ENCODE measurements around the gene SLC35F3. TPM values are rescaled to one million over a fixed set of nuclear protein-coding genes. Genes with fewer than 3 reads are reported as not detected.

The SLC35F3 gene
- total RNA-seq, 4 donors from 2014 or later: 0.82 TPM; not detected in 3

DNA sequence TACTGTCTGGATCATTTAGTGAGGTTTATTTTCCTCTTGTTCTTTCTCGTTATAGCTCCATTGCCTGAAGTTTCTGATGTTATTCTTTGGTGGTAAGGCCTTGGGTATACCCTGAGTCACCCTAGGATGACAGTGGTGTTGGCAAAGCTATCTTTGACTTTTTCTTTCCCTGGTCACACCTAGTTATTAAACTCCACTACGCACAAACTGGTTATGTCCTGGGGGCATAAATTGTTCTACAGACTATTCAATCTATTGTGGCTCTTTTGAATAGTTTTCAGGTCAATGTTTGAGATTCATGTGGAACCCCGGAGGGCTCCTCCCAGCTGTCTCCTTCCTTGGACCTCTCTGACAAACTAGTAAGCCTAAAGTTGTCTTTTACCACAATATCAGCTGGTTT lies 157.7 kb downstream of the SLC35F3 start:
- no peaks in the 10 kb centered on the region for H3K4me1 ChIP-seq
- intact Hi-C loops (cut with DNase I; ENCODE audit: low total_unique reads) (loop anchor here (10.0 kb wide), 1 partner anchor 667 kb away; no protein-coding TSS in a partner anchor), in situ Hi-C loops (cut with MboI; ENCODE audit: low sequenced_read_pairs in 4 of 4) (no loop called here)
- no peak for TF ChIP-seq POLR2A (IDR thresholded peaks at IDR 0.05)
- TF ChIP-seq, protein P1, sequence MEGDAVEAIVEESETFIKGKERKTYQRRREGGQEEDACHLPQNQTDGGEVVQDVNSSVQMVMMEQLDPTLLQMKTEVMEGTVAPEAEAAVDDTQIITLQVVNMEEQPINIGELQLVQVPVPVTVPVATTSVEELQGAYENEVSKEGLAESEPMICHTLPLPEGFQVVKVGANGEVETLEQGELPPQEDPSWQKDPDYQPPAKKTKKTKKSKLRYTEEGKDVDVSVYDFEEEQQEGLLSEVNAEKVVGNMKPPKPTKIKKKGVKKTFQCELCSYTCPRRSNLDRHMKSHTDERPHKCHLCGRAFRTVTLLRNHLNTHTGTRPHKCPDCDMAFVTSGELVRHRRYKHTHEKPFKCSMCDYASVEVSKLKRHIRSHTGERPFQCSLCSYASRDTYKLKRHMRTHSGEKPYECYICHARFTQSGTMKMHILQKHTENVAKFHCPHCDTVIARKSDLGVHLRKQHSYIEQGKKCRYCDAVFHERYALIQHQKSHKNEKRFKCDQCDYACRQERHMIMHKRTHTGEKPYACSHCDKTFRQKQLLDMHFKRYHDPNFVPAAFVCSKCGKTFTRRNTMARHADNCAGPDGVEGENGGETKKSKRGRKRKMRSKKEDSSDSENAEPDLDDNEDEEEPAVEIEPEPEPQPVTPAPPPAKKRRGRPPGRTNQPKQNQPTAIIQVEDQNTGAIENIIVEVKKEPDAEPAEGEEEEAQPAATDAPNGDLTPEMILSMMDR (IDR thresholded peaks at IDR 0.05 in 4 of 5, conservative IDR thresholded peaks at IDR 0.05 in 1 of 5): no peak
- no peaks in the 10 kb centered on the region for H3K36me3 ChIP-seq
- DNase-seq: no peak
- no peaks in the 10 kb centered on the region for H3K9me3 ChIP-seq
- H3K4me3 ChIP-seq: no peak overlapping the region
- H3K27me3 ChIP-seq: no peaks in the 10 kb centered on the region
- no peak for ATAC-seq
- H3K27ac ChIP-seq: no peak overlapping the region

DNA sequence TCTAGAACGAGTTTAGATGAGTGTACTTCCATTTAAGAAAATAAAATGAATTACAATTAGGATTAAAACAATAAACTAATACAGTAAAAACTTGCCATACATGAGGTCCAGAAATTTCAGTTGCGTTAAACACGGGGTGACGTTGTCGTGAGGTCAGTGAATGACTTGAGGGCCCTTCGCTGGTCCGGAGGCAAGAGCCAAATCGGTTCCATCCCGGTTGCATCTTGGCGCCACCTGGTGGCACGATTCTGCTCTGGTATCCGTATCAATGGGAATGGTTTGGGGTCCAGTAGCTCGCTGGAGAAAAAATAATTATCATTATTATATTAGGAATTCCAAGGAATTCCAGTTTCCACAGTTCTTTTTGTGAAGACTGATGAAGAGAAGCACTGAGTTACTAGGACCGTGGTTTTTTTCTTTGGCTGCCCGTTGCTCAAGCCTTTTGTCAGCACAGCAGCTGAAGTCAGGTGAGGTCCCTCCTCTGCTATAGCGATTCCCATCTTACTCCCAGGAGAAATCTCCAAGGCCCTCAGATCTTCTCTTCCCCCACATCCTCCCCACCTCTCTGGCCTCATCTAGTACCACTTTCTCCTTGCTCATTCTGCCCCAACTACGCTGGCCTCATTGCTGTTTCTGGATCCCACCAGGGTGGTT lies 161.4 kb downstream of the SLC35F3 start:
- no peak for TF ChIP-seq POLR2A (IDR thresholded peaks at IDR 0.05)
- TF ChIP-seq, protein P1 (IDR thresholded peaks at IDR 0.05 in 4 of 5, conservative IDR thresholded peaks at IDR 0.05 in 1 of 5): peak in 3 of 5 experiments; percentile 17 to 54 (median 23)
- Histone ChIP-seq H3K9me3 (no peaks in the 10 kb centered on the region), H3K4me3 (no peak overlapping the region), H3K27me3 (no peaks in the 10 kb centered on the region), H3K36me3 (no peaks in the 10 kb centered on the region), H3K27ac (no peak overlapping the region), H3K4me1 (no peaks in the 10 kb centered on the region)
- no peak for DNase-seq
- in situ Hi-C loops (cut with MboI; ENCODE audit: low sequenced_read_pairs in 4 of 4): no loop called here
- ATAC-seq: no peak
- intact Hi-C loops (cut with DNase I; ENCODE audit: low total_unique reads): loop anchor here (10.0 kb wide), 1 partner anchor 671 kb away; no protein-coding TSS in a partner anchor

DNA sequence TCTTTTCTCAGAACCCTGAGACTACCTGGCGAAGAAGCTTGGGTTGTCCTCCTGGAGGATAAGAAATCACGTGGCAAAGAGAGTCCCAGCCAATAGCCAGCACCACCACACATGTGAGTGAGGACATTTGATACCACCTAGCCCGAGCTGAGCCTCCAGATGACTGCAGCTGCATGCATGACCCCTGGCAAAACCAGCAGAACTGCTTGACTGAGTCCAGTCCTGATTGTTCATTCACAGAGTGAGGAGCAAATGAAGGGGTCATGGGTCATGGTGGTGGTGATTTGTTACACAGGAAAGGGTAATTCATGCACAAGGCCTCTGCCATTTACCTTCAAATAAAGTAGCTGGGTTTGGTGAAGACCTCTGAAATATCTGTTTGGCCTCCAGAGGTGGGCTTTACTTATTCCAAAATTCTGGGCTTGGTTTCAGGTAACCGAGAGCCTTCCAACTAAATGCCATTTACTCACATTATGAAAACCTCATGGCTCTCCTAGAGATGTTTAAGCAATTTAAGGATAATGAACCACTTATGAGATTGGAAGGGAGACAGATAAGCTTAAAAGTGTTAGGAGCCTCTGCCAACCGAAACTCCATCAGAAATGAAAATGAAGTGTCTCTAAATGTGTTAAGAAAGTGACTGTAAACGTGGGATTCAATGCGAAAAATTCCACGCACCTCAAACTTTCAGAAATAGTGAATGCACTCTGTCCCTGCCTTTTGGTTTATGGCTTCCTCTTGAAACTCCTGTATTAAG lies 163.3 kb downstream of the SLC35F3 start:
- Histone ChIP-seq H3K36me3 (no peaks in the 10 kb centered on the region), H3K4me1 (no peaks in the 10 kb centered on the region), H3K4me3 (no peak overlapping the region), H3K9me3 (no peaks in the 10 kb centered on the region), H3K27me3 (no peaks in the 10 kb centered on the region), H3K27ac (no peak overlapping the region)
- TF ChIP-seq POLR2A (IDR thresholded peaks at IDR 0.05): no peak
- TF ChIP-seq, protein P1 (IDR thresholded peaks at IDR 0.05 in 4 of 5, conservative IDR thresholded peaks at IDR 0.05 in 1 of 5): no peak
- in situ Hi-C loops (cut with MboI; ENCODE audit: low sequenced_read_pairs in 4 of 4): no loop called here
- intact Hi-C loops (cut with DNase I; ENCODE audit: low total_unique reads): loop anchor here (10.0 kb wide), 1 partner anchor 673 kb away; no protein-coding TSS in a partner anchor
- DNase-seq (no peak), ATAC-seq (no peak)

DNA sequence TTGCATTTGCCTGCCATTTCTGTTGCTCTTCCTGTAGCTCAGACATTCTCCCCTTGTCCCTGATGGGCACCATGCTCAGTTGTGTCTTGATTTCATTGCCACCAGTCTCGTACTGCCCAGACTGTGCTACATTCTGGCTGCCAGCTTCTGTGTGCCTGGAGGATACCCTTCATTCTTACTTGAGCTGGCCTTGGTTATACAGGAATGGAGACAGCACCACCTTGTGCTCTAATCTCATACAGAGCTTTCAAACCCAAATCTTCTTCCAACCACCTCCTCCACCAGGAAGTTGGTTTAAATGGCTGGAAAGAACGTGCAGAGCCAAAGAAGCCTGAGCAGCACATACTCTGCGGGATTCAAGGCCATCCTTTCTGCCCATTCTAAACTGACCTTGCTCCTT lies 165.3 kb downstream of the SLC35F3 start:
- ATAC-seq (no peak), DNase-seq (no peak)
- no peak for TF ChIP-seq POLR2A (IDR thresholded peaks at IDR 0.05)
- TF ChIP-seq, protein P1 (IDR thresholded peaks at IDR 0.05 in 4 of 5, conservative IDR thresholded peaks at IDR 0.05 in 1 of 5): no peak
- H3K27me3 ChIP-seq: no peaks in the 10 kb centered on the region
- in situ Hi-C loops (cut with MboI; ENCODE audit: low sequenced_read_pairs in 4 of 4) (no loop called here), intact Hi-C loops (cut with DNase I; ENCODE audit: low total_unique reads) (loop anchor here (10.0 kb wide), 1 partner anchor 675 kb away; no protein-coding TSS in a partner anchor)
- H3K36me3 ChIP-seq: no peaks in the 10 kb centered on the region
- H3K4me3 ChIP-seq: no peak overlapping the region
- no peak overlapping the region for H3K27ac ChIP-seq
- no peaks in the 10 kb centered on the region for H3K9me3 ChIP-seq
- no peaks in the 10 kb centered on the region for H3K4me1 ChIP-seq
